Mesothelial cell of epicardium (in vitro differentiated cells): ENCODE measurements around the gene CRISPLD2. TPM values are rescaled to one million over a fixed set of nuclear protein-coding genes. Genes with fewer than 3 reads are reported as not detected.

Experiments used
- DNase-seq, 2 experiments: peaks; one replicate each; pipeline ENCODE4 v3.0.0; 2021; ENCODE audit warnings: low spot score in 2 of 2; ENCODE audit not compliant: unreplicated experiment in 2 of 2
- H3K27ac Mint-ChIP-seq: 2 replicates; pipeline ENCODE4 v1.8.0; 2021; ENCODE audit warnings: mixed read lengths
- H3K27me3 Mint-ChIP-seq: 2 replicates; pipeline ENCODE4 v1.8.0; 2021; ENCODE audit warnings: low read depth, mixed read lengths
- H3K36me3 Mint-ChIP-seq: 2 replicates; pipeline ENCODE4 v1.8.0; 2021; ENCODE audit warnings: mixed read lengths
- H3K4me1 Mint-ChIP-seq: 2 replicates; pipeline ENCODE4 v1.8.0; 2021; ENCODE audit warnings: mixed read lengths
- H3K4me3 Mint-ChIP-seq: 2 replicates; pipeline ENCODE4 v1.8.0; 2021; ENCODE audit warnings: mild to moderate bottlenecking, moderate library complexity, mixed read lengths
- H3K9me3 Mint-ChIP-seq: 2 replicates; pipeline ENCODE4 v1.8.0; 2021; ENCODE audit warnings: mixed read lengths
- CTCF ChIP-seq: fragments of 200-600 bp; sonication (generic); IDR thresholded peaks from one replicate; pipeline ENCODE4 v1.5.0; 2021; ENCODE audit warnings: antibody characterized with exemption; ENCODE audit not compliant: unreplicated experiment
- total RNA-seq: library from RNA; stranded (reverse); gene quantifications from 3 replicates; pipeline ENCODE4 v1.2.1, GENCODE V29; 2021

CRISPLD2 gene
- total RNA-seq = 72.4 to 83.0 TPM (median 80.1 TPM) in 3 replicates

- H3K4me1 Mint-ChIP-seq = peaks cover 34% of the 10 kb centered on the region
- TF ChIP-seq CTCF = no peak
- peak within 1 kb of the TSS; percentile 81 for H3K4me3 Mint-ChIP-seq
- H3K9me3 Mint-ChIP-seq = no peaks in the 10 kb centered on the region
- H3K27ac Mint-ChIP-seq = peak within 1 kb of the TSS; percentile 77
- H3K36me3 Mint-ChIP-seq = no peaks in the 10 kb centered on the region
- H3K27me3 Mint-ChIP-seq = peaks cover 13% of the 10 kb centered on the region
- peak; percentile 96 to 97 for DNase-seq
Measured at GRCh38 chr16:84819644-84820304, at the start of gene CRISPLD2. Gene CRISPLD2 (plus strand): TSS chr16:84819985. CDS start chr16:84838496, 18,511 bp downstream.

GRCh38 chr16:84773312-84773711 is 46.5 kb upstream of the CRISPLD2 start:
- no peak for DNase-seq
- Mint-ChIP-seq H3K4me3 (no peak overlapping the region), H3K4me1 (peaks cover 12% of the 10 kb centered on the region), H3K27me3 (no peaks in the 10 kb centered on the region), H3K9me3 (no peaks in the 10 kb centered on the region), H3K27ac (no peak overlapping the region), H3K36me3 (peaks cover 44% of the 10 kb centered on the region)
- TF ChIP-seq CTCF = no peak

- Mint-ChIP-seq H3K4me3 (no peak overlapping the region), H3K9me3 (no peaks in the 10 kb centered on the region), H3K27ac (no peak overlapping the region), H3K27me3 (no peaks in the 10 kb centered on the region), H3K4me1 (no peaks in the 10 kb centered on the region), H3K36me3 (peaks cover 48% of the 10 kb centered on the region)
- no peak for TF ChIP-seq CTCF
- DNase-seq = no peak
Measured at GRCh38 chr16:84774810-84775209, 45.0 kb upstream of the CRISPLD2 start.

GRCh38 chr16:84775262-84775810 is 44.4 kb upstream of the CRISPLD2 start:
- Mint-ChIP-seq H3K9me3 (no peaks in the 10 kb centered on the region), H3K27ac (no peak overlapping the region), H3K36me3 (peaks cover 50% of the 10 kb centered on the region), H3K4me1 (no peaks in the 10 kb centered on the region), H3K4me3 (no peak overlapping the region), H3K27me3 (no peaks in the 10 kb centered on the region)
- no peak for DNase-seq
- TF ChIP-seq CTCF = no peak

- Mint-ChIP-seq H3K27ac (no peak overlapping the region), H3K36me3 (peaks cover 51% of the 10 kb centered on the region), H3K9me3 (no peaks in the 10 kb centered on the region), H3K4me3 (no peak overlapping the region), H3K4me1 (no peaks in the 10 kb centered on the region), H3K27me3 (no peaks in the 10 kb centered on the region)
- no peak for DNase-seq
- no peak for TF ChIP-seq CTCF
Measured at GRCh38 chr16:84777435-84777834, 42.4 kb upstream of the CRISPLD2 start.
